HT1080 (cell line): ENCODE measurements around the gene NAV2. TPM values are rescaled to one million over a fixed set of nuclear protein-coding genes. Genes with fewer than 3 reads are reported as not detected.

Source experiments
- DNase-seq: peaks from one replicate; pipeline ENCODE4 v3.0.0-alpha.2; 2015; ENCODE audit warnings: low read depth
- total RNA-seq: library from RNA; depleted of rRNA; stranded (reverse); fragments of >200 nt; shearing (Covaris generic); gene quantifications from 2 replicates; pipeline ENCODE4 v1.2.3, GENCODE V29; 2014

The NAV2 gene
- total RNA-seq, 1 experiment from 2014 or later: 2.2 TPM

- DNase-seq: no peak
Observed at GRCh38 chr11:19805376-19805775, 92.7 kb downstream of the NAV2 start.

GRCh38 chr11:19805827-19806226 is 93.2 kb downstream of the NAV2 start:
- no peak for DNase-seq

- no peak for DNase-seq
Observed at GRCh38 chr11:19806251-19806650, 93.6 kb downstream of the NAV2 start.

- DNase-seq: no peak
Observed at GRCh38 chr11:19808076-19808911, 95.7 kb downstream of the NAV2 start.

DNA sequence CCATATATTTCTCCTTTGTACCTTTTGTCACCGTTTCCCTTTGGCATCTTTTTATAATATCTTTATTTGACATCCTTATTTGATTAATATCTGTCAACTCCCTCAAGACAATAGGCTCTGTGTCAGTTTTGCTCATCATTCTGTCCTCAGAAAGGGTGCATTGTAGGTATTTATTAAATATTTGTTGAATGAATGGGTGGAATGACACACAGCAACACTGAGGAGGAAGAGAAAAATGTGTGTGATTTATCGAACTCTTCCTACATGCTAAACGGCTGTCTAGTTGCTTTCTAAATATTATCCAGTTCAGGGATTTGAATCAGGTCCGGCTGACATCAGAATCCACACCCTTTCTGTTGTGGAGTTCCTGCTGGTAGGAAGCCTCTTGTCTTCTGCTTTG is 98.2 kb downstream of the NAV2 start:
- DNase-seq: no peak

GRCh38 chr11:19811380-19811779 is 98.7 kb downstream of the NAV2 start:
- no peak for DNase-seq

DNA sequence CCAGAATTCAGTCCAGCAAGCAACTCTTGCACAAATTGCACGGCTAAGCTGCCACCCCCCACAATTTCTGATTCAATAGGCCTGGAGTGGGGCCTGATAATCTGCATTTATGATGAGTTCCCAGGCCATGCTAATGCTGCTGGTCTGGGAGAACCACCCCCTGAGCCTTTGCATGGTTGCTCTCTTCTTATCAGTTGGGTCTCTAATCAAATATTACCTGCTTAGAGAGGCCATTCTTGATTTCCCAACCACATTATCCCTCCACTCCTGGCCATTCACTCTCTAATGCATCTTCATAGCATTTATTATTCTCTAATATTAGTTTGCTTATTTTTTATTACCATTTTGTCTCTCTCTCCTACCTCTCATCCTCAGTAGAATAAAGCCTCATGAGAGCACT is 99.5 kb downstream of the NAV2 start:
- DNase-seq: no peak

- no peak for DNase-seq
Observed at GRCh38 chr11:19812710-19813109, 100.1 kb downstream of the NAV2 start.

GRCh38 chr11:19813158-19813879 is 100.7 kb downstream of the NAV2 start:
- no peak for DNase-seq

- no peak for DNase-seq
Observed at GRCh38 chr11:19814421-19814820, 101.8 kb downstream of the NAV2 start.

- no peak for DNase-seq
Observed at GRCh38 chr11:19816040-19816439, 103.4 kb downstream of the NAV2 start.

DNA sequence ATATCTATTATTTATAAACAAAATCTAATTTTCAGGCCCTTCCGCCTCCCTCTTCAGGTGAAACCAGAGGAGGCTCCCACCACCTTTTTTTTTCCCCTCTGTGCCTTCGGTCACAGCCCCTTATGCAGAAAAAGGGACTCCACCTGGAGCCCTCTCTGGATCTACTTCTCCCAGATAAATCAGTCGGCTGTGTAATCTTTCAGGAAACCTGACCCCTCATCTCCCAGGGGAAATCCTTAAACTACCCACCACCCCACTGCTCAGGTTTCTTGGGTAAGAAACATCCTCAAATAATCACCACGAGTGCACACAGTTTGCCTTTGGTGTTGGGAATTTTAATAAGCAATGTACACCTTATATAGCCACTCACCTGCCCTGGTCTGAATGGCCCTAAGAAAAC is 104.2 kb downstream of the NAV2 start:
- DNase-seq: no peak

GRCh38 chr11:19817265-19817851 is 104.7 kb downstream of the NAV2 start:
- DNase-seq: no peak

GRCh38 chr11:19817870-19818269 is 105.2 kb downstream of the NAV2 start:
- DNase-seq: no peak

DNA sequence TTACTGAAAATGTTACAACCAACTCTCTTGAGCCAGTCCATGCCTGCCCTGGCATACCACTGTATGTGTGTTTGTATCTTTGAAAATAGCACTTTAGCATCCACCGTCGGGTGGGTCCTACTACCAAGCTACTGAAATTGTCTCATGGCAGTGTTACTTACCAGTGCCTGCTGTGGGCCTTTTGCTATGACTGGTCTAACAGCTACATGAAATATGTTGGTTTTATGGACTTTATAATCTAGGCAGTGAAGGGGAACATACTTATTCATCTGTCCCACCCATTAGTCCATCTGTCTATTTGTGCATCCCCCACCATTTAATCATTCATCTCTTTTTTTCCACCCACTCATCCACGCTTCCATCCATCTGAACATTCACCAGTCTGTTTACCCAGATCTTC is 106.0 kb downstream of the NAV2 start:
- DNase-seq: no peak

DNA sequence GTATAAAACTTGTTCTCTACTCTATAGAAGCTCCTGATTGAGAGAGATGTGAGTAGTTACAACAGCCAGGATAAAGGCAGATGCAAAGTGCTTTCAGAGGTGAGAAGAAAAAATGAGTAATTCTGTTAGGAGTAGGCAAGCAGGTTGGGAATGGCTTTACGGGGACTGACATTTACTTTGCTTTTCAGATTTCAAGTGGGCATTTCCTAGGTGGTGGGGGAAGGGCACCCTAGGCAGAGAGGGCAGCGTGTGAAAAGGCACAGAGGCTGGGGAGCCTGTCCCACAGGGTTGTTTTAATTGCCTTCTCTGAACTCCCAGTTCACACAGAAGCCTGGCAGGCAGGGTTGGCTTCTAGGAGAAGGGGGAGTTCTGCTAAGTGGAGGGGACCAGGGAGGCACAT is 106.5 kb downstream of the NAV2 start:
- DNase-seq: no peak

DNA sequence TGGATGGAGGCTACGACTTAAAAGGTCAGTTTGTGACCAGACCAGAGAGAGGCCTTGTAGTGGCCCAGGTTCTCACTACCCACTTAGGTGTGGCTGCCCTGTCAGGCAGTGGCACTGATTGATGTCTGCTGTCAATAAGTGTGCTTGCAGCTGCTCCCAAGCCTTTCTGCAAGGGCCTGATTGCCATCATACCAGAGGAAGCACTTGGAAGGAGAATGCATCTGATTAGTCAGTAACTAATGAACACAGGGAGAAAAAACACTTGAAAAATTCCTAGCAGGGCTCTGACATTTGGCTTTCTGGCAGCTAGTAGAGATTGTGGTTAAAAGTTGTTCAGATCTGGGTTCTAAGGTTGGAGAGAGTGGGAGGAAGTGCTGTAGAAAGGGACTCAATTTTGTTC is 107.5 kb downstream of the NAV2 start:
- DNase-seq: peak; percentile 7

GRCh38 chr11:19821412-19821875 is 108.8 kb downstream of the NAV2 start:
- no peak for DNase-seq

- DNase-seq: no peak
Observed at GRCh38 chr11:19821993-19822392, 109.4 kb downstream of the NAV2 start.

DNA sequence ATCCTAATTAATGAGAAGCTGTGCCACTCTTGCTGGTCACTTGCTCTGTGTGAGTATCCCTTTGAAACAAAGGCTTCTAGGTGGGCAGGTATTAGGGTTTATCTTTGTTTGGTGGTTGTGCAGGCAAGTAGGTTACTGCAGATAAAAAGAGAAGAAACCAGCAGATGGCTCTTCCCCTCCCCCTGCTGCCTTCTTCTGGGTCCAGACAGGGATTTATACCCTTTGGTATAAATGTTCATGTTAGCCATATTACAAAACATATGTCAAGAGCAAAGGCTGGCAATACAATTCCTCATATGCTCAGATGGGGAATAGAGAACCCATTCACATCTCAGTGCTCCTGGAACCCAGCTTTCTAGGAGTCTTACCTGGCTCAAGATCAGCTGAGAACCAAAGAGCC is 109.9 kb downstream of the NAV2 start:
- no peak for DNase-seq

GRCh38 chr11:19826606-19827005 is 114.0 kb downstream of the NAV2 start:
- DNase-seq: no peak

DNA sequence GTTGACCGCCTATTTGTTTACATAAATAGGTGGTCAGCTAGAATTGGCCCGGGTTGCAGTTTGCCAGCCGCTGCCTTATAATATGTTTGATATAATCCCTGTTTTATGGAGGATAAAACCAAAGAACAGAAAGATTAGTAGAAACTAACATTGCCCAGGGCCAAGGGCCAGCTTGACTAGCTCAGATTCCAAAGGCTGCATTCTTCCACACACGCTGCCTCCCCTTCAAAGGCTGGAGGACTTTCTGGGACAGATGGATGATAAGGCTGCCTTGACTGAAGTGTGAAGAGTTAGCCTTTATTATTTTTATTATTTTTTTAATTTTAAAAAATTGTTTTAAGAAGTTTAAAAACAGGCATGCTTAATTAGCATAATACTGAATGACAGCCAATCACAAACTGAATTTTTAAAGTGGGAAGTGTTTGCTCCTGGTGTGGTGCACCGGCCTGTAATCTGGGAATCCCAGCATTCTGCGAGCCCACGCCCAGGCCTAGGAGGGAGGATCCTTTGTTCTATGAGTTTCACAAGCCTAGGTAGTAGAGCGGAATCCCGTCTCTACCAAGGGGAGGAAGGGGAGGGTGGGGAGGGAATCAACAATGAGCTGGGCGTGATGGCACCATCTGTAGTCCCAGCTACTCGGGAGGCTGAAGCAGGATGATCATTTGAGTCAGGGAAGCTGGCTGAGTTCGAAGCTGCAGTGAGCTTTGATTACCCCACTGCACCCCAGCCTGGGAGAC is 114.9 kb downstream of the NAV2 start:
- no peak for DNase-seq
